Measurements from ENCODE around the gene CLOCK. TPM values are rescaled to one million over a fixed set of nuclear protein-coding genes. Genes with fewer than 3 reads are reported as not detected.

CLOCK gene
- total and polyA plus RNA-seq, 10 of the 15 experiments (the other 5 are each of a cell fraction or from before 2014, with no cell fraction given) = 2.8 to 11.7 (median 10.4) TPM

DNA sequence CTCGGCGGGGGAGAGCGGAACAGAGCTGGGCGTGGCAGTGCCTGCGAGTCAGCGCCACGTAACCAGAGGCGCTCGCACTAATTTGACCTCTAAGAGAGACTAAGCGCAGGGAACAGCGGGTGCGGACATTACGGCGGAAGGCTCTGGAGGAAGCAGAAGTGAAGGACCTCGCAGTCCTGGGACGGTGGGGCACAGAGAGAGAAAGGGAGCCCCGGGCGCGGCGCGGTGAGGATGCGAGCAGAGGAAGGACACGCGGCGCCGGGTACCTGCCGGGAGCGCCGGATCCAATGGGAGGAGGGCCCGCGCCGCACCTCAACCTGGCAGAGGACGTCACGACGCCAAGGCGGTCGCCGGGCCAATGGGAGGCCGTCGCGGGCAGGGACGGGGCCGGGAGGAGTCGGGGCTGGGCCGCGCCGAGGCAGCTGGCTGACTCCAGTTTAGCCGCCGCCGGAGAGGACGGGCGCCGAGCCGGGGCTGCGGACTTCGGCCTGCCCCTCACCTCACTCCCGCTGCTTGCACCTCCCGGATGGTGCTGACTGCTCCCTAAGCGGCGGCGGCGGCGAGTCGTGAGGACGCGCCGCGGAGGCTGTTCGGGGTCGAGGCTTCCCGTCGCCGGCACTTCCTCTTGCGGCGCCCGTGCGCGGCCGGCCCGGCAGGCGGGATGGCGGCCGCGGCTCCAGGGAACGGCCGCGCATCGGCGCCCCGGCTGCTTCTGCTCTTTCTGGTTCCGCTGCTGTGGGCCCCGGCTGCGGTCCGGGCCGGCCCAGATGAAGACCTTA lies 151.0 kb downstream of the CLOCK start, which contains the start of gene TMEM165 (continued):
- TF ChIP-seq, protein P1, sequence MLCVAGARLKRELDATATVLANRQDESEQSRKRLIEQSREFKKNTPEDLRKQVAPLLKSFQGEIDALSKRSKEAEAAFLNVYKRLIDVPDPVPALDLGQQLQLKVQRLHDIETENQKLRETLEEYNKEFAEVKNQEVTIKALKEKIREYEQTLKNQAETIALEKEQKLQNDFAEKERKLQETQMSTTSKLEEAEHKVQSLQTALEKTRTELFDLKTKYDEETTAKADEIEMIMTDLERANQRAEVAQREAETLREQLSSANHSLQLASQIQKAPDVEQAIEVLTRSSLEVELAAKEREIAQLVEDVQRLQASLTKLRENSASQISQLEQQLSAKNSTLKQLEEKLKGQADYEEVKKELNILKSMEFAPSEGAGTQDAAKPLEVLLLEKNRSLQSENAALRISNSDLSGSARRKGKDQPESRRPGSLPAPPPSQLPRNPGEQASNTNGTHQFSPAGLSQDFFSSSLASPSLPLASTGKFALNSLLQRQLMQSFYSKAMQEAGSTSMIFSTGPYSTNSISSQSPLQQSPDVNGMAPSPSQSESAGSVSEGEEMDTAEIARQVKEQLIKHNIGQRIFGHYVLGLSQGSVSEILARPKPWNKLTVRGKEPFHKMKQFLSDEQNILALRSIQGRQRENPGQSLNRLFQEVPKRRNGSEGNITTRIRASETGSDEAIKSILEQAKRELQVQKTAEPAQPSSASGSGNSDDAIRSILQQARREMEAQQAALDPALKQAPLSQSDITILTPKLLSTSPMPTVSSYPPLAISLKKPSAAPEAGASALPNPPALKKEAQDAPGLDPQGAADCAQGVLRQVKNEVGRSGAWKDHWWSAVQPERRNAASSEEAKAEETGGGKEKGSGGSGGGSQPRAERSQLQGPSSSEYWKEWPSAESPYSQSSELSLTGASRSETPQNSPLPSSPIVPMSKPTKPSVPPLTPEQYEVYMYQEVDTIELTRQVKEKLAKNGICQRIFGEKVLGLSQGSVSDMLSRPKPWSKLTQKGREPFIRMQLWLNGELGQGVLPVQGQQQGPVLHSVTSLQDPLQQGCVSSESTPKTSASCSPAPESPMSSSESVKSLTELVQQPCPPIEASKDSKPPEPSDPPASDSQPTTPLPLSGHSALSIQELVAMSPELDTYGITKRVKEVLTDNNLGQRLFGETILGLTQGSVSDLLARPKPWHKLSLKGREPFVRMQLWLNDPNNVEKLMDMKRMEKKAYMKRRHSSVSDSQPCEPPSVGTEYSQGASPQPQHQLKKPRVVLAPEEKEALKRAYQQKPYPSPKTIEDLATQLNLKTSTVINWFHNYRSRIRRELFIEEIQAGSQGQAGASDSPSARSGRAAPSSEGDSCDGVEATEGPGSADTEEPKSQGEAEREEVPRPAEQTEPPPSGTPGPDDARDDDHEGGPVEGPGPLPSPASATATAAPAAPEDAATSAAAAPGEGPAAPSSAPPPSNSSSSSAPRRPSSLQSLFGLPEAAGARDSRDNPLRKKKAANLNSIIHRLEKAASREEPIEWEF (IDR thresholded peaks at IDR 0.05; ENCODE audit: insufficient replicate concordance, low read depth, low read length) = no peak
- TF ChIP-seq, protein P2, sequence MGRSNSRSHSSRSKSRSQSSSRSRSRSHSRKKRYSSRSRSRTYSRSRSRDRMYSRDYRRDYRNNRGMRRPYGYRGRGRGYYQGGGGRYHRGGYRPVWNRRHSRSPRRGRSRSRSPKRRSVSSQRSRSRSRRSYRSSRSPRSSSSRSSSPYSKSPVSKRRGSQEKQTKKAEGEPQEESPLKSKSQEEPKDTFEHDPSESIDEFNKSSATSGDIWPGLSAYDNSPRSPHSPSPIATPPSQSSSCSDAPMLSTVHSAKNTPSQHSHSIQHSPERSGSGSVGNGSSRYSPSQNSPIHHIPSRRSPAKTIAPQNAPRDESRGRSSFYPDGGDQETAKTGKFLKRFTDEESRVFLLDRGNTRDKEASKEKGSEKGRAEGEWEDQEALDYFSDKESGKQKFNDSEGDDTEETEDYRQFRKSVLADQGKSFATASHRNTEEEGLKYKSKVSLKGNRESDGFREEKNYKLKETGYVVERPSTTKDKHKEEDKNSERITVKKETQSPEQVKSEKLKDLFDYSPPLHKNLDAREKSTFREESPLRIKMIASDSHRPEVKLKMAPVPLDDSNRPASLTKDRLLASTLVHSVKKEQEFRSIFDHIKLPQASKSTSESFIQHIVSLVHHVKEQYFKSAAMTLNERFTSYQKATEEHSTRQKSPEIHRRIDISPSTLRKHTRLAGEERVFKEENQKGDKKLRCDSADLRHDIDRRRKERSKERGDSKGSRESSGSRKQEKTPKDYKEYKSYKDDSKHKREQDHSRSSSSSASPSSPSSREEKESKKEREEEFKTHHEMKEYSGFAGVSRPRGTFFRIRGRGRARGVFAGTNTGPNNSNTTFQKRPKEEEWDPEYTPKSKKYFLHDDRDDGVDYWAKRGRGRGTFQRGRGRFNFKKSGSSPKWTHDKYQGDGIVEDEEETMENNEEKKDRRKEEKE (IDR thresholded peaks at IDR 0.05) = no peak
- TF ChIP-seq CREB1 (IDR thresholded peaks at IDR 0.05; ENCODE audit: low read depth) (peak; percentile 90), HDGF (IDR thresholded peaks at IDR 0.05) (peak; percentile 91), YY1 (IDR thresholded peaks at IDR 0.05; ENCODE audit: low read depth, low read length) (peak; percentile 12; the same call in 1 of the 2 replicates), RELA (IDR thresholded peaks at IDR 0.05; ENCODE audit: borderline replicate concordance, partially characterized antibody) (no peak), SUPT20H (IDR thresholded peaks at IDR 0.05; ENCODE audit: borderline replicate concordance, control insufficient read depth, low read depth, low read length) (no peak), IKZF1 (conservative IDR thresholded peaks at IDR 0.05) (peak; percentile 79), SRF (IDR thresholded peaks at IDR 0.05; ENCODE audit: low read depth in 2 of 2, low read length in 2 of 2) (no peak), FOXM1 (IDR thresholded peaks at IDR 0.05; ENCODE audit: low read depth, low read length) (no peak), TCF12 (IDR thresholded peaks at IDR 0.05; ENCODE audit: low read depth, low read length) (peak; percentile 71; the same call in 1 of the 2 replicates)
- TF ChIP-seq, protein P3, sequence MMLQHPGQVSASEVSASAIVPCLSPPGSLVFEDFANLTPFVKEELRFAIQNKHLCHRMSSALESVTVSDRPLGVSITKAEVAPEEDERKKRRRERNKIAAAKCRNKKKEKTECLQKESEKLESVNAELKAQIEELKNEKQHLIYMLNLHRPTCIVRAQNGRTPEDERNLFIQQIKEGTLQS (IDR thresholded peaks at IDR 0.05; ENCODE audit: borderline replicate concordance, extremely low read depth, low read depth, low read length) = no peak
- TF ChIP-seq, protein P4, sequence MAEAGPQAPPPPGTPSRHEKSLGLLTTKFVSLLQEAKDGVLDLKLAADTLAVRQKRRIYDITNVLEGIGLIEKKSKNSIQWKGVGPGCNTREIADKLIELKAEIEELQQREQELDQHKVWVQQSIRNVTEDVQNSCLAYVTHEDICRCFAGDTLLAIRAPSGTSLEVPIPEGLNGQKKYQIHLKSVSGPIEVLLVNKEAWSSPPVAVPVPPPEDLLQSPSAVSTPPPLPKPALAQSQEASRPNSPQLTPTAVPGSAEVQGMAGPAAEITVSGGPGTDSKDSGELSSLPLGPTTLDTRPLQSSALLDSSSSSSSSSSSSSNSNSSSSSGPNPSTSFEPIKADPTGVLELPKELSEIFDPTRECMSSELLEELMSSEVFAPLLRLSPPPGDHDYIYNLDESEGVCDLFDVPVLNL (IDR thresholded peaks at IDR 0.05; ENCODE audit: low read depth, low read length) = peak; percentile 23; the same call in 1 of the 2 replicates
- TF ChIP-seq, protein P5, sequence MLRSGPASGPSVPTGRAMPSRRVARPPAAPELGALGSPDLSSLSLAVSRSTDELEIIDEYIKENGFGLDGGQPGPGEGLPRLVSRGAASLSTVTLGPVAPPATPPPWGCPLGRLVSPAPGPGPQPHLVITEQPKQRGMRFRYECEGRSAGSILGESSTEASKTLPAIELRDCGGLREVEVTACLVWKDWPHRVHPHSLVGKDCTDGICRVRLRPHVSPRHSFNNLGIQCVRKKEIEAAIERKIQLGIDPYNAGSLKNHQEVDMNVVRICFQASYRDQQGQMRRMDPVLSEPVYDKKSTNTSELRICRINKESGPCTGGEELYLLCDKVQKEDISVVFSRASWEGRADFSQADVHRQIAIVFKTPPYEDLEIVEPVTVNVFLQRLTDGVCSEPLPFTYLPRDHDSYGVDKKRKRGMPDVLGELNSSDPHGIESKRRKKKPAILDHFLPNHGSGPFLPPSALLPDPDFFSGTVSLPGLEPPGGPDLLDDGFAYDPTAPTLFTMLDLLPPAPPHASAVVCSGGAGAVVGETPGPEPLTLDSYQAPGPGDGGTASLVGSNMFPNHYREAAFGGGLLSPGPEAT (IDR thresholded peaks at IDR 0.05; ENCODE audit: low read depth) = peak; percentile 49; the same call in 1 of the 2 replicates
- TF ChIP-seq, protein P6, sequence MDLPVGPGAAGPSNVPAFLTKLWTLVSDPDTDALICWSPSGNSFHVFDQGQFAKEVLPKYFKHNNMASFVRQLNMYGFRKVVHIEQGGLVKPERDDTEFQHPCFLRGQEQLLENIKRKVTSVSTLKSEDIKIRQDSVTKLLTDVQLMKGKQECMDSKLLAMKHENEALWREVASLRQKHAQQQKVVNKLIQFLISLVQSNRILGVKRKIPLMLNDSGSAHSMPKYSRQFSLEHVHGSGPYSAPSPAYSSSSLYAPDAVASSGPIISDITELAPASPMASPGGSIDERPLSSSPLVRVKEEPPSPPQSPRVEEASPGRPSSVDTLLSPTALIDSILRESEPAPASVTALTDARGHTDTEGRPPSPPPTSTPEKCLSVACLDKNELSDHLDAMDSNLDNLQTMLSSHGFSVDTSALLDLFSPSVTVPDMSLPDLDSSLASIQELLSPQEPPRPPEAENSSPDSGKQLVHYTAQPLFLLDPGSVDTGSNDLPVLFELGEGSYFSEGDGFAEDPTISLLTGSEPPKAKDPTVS (IDR thresholded peaks at IDR 0.05; ENCODE audit: low read depth, low read length) = no peak
